Fibroblast of pulmonary artery (primary cell): ENCODE data around the gene DNAJB13.

Source experiments
- DNase-seq: peaks from one replicate; pipeline ENCODE4 v3.0.0-alpha.2; 2010; ENCODE audit warnings: low read depth
- H3K4me3 ChIP-seq: replicated peaks from 2 replicates; pipeline ENCODE4 v1.5.1; 2011; ENCODE audit warnings: low read depth, mild to moderate bottlenecking, control low read depth, low read length, moderate library complexity
- TF ChIP-seq, protein P1 (sequence below): IDR thresholded peaks from 2 replicates; pipeline ENCODE4 v1.5.1; 2011; ENCODE audit warnings: mild to moderate bottlenecking, control low read depth, low read length, inconsistent platforms; ENCODE audit errors: missing control alignments

Gene DNAJB13

DNA sequence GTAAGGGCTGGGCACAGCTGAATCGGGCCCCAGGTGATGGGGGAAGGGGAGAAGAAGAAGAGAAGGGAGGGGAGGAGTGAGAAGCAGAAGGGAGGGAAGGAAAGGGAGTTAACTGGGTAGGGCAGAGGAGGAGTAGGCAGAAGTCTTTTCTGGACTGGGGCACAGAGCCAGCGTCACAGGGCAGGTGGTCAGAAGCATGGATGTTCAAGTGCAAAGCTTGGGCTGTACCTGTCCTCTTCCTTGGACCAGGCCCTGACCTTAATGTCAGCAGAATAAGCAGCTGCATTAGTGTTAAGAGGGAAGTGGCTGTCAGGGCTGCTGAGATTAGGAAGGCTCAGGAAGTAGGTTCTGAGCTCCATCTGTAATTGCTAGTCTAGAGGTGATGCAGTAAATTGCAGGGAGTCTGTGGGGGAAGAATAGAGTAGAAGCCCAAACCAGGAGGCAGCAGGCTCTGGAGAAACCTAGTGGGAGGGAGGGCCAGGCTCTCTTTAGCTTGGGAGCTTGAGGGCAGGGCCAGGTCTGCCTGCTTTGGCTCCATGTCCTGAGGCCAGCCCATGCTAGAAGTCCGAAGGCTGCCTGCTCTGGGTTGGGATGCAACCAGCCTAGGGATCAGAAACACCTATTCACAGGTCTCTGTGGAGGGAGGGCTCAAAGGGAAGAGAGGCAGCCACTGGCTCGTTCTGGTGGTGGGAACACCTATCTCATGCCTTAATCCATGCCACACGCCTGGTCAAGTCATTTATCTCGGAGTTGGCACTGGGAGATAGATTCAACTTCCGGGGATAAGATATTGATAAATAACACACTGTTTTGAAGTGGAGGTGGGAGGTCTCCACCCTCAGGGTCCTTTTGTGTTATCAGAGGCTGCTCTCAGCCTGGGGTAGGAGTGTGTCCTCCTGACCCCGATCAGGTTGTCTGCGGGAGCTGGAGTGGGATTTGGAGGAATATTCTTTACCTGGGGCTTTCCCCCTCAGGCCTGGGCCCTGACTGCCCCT, 59.8 kb downstream of the DNAJB13 start:
- TF ChIP-seq, protein P1, sequence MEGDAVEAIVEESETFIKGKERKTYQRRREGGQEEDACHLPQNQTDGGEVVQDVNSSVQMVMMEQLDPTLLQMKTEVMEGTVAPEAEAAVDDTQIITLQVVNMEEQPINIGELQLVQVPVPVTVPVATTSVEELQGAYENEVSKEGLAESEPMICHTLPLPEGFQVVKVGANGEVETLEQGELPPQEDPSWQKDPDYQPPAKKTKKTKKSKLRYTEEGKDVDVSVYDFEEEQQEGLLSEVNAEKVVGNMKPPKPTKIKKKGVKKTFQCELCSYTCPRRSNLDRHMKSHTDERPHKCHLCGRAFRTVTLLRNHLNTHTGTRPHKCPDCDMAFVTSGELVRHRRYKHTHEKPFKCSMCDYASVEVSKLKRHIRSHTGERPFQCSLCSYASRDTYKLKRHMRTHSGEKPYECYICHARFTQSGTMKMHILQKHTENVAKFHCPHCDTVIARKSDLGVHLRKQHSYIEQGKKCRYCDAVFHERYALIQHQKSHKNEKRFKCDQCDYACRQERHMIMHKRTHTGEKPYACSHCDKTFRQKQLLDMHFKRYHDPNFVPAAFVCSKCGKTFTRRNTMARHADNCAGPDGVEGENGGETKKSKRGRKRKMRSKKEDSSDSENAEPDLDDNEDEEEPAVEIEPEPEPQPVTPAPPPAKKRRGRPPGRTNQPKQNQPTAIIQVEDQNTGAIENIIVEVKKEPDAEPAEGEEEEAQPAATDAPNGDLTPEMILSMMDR, result no peak
- no peak overlapping the region for H3K4me3 ChIP-seq
- no peak for DNase-seq

DNA sequence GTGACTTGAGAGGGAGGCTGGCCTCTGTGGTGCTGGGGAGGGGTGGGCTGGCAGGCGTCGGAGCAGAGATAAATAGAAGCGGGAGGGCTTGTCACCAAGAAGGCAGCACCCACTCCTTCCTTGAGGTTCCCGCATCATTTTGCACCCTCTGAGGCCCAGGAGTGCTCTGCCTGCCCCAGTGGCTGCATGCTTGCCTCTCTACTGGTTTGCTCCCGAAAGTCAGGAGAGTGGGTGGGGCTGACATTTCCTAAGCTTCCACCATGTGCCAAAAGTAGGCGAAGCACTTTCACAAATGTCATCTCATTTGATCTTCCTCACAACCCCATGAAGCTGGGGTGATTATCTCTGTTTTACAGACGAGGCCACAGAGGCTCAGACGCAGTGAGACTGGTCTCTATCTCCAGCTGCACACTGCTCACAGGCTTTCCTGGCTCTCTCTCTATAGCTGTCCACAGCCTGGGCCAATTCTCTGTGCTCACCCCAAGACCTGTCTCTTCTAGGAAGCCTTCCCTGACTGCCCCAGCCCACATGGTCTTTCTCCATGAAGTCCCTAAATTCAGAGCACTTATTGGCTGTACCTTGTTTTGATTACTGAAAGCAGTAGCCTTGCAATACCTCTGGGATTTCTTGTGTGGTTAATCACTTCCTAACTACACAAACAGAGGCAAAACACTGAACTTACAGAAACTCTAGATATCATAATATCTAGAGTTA, 60.7 kb downstream of the DNAJB13 start:
- peak; percentile 78 for DNase-seq

DNA sequence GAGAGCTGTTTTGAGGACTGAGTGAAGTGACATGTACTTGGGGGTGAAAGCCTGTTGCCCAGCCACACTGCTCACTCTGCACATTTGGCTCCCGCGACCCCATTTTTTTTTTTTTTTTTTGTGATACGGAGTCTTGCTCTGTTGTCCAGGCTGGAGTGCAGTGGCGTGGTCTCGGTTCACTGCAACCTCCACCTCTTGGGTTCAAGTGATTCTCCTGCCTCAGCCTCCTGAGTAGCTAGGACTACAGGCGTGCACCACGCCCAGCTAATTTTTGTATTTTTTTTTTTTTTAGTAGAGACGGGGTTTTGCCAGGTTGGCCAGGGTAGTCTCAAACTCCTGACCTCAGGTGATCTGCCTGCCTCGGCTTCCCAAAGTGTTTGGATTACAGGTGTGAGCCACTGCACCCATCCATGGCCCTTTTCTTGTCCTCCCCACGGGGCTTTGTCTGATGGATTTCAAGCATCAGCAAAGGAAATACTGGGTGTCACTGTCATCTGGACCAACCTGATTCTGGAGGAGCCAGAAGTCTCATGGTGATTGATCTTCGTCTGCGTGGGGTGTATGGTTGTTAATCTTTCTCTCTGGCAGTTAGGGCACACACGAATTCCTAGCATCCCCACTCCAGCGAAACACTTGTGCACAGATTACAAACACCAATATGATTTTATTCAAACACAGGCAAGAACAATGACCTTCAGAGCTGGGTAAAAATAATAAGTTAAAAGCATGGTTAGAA, 61.4 kb downstream of the DNAJB13 start:
- H3K4me3 ChIP-seq, result no peak overlapping the region
- TF ChIP-seq, protein P1, result no peak
- DNase-seq, result no peak

More for the DNA sequence above, 60.7 kb downstream of the DNAJB13 start:
- H3K4me3 ChIP-seq, result no peak overlapping the region
- TF ChIP-seq, protein P1, result no peak

DNA sequence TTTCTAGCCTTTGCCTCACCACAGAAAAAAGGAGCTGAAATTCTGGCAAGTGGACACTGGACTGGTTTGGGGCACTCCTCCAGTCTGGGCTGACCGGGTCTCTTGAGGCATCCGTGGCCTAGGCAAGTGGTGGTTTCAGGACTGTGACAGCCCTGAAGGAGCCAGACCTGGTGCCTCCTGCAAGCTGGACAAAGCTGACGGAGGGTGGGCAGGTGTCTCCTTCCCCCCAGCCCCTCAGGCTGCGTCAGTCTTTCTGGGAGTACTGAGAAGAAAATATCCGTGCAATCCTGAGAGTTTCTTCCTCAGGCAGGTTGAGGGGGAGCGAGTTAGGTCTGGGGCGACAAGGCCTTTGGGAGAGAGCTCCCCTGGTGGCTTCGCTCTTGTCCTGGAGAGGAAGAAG, 62.3 kb downstream of the DNAJB13 start:
- DNase-seq, result no peak
- TF ChIP-seq, protein P1, result no peak
- no peak overlapping the region for H3K4me3 ChIP-seq

DNA sequence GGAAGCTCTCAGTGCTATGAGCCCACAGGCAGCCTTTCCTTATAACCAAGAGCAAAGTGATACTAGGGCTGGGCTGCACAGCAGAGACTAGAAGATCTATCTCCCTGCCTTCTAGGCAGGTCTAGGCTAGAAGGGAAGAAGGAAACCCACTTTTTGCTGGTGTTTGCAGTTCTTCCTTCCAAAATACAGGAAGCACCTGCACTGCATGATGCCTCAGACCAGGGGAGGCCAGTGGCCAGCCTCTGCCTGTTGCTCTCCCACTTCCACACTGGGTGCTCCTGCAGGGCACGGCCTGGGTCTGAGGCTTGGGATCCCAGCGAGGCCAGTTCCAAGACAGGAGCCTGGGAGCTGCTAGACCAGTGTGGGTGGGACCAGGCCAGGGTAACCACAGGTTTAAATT, 64.1 kb downstream of the DNAJB13 start:
- TF ChIP-seq, protein P1, result no peak
- no peak for DNase-seq
- no peak overlapping the region for H3K4me3 ChIP-seq

DNA sequence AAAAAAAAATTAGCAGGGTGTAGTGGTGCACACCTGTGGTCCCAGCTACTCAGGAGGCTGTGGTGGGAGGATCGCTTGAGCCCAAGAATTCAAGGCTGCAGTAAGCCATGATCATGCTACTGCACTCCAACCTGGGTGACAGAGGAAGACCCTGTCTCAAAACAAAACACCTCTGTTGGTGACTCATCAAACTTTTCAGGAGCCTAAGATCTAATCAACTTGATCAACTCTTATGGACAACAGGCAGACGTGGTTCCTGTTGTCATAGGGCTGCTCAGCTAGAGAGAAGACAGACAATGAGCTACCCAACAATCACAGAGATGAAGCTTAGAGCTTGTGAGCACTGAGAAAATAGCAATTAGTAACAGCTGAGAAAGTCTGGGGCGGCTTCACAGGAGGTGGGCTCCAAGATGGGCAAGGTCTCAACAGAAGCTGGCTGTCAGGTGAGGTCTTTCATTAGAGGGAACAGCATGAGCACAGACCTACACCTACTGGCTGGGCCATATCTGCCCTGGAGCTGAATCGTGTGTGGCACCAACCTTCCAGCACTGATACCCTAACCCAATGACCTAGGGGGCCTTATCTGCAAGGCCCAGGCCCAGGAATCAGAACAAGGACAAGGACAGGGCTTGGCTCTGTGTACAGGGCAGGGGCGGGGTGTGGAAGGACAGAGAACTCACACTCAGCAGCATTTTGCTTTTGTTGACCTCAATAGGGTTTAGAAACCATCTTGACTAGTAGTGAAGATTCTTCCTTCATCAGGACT, 65.3 kb downstream of the DNAJB13 start:
- H3K4me3 ChIP-seq, result no peak overlapping the region
- no peak for DNase-seq
- TF ChIP-seq, protein P1, result no peak
